HG02678 (cell line): Measurements from ENCODE around the gene SLC25A25.
A peak's percentile ranks its signal among the peaks of the same experiment; 100 is the strongest.
"Not testable (repeated sequence)": the region's sequence is repeated elsewhere in the genome, so short reads cannot be mapped to it uniquely, and the experiment has no call there.

Experiments
- ATAC-seq: cut with Tn5 transposase; IDR thresholded peaks from one replicate; pipeline ENCODE4 v1.9.1; 2021; ENCODE audit warnings: mild to moderate bottlenecking, moderate library complexity; ENCODE audit not compliant: unreplicated experiment

SLC25A25 gene

DNA sequence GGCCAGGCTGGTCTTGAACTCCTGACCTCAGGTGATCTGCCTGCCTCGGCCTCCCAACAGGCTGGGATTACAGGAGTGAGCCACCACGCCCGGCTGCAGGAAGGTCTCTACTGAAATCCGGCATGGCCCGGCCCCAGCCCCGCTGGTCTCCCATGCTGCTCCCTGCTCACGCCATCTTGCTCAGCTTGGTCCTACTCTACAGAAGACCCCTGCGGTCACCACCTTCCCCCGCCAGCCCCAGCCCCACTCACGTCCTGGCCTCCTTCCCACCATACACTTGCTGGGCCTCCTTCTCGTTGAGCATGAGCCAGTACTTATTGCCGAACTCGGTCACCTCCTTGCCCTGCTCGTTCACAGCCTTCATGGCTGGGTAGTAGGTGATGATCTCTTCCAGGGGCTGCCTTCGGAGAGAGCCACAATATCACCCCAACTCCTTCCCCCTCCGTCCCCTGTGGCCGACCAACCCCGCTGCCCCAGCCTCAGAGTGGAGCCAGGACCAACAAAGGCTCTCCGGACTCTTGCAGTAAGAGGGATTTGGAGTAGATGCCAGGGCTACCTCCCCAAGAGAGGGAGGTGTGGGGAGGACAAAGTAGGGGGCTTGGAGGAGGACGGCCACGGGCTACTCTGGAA is 55.5 kb downstream of the SLC25A25 start:
- ATAC-seq, result no peak

DNA sequence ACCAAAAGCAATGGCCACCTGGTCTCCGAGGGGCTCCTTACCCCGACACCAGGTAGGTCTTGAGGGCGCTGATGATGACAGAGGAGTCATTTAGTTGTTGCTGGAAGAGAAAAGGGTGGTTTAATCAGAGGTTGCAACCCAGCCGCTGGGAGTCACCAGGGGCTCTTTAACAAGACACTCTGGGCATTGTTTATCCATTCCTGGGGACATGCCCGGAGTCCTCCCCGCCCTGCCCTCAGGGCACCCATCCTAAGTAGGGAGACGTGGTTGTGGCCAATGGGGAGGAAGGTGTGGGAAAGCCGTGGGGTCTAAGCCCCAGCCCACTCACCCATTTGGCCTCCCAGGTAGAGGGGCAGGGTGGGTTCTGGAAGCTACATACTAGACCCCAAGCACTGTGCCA is 56.4 kb downstream of the SLC25A25 start:
- ATAC-seq, result no peak

DNA sequence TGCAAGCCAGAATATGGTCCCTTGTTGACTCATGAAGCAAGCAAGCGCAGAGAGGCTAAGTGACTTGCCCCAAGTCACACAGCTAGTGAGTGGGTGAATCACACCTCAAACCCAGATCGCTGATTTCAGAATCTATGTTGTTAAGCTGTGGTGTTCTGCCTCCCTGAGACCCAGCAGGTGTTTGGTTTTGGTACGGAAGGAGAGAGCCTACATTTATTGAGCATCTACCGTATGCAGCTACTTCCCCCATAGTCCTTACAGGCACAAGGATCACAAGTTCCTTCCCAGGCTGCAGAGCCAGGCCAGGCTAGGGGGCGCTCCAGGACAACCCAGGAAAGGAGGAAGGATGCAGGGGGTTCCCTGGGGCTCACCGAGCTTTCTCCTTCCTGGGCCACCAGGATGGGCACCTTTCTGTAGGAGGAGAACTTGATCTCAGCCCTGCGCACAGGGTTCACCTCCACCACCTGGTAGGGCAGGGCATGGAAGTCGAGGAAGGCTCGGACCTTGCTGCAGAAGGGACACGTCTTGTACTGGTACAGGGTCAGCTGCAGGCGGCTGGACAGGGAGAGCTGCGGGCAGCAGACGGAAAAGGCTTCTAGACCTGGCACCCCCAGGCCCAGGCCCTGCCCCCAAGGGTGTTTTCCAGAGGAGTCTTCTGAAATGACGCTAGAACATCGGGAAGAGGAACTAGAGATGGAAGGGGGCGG is 57.0 kb downstream of the SLC25A25 start:
- ATAC-seq, result no peak

DNA sequence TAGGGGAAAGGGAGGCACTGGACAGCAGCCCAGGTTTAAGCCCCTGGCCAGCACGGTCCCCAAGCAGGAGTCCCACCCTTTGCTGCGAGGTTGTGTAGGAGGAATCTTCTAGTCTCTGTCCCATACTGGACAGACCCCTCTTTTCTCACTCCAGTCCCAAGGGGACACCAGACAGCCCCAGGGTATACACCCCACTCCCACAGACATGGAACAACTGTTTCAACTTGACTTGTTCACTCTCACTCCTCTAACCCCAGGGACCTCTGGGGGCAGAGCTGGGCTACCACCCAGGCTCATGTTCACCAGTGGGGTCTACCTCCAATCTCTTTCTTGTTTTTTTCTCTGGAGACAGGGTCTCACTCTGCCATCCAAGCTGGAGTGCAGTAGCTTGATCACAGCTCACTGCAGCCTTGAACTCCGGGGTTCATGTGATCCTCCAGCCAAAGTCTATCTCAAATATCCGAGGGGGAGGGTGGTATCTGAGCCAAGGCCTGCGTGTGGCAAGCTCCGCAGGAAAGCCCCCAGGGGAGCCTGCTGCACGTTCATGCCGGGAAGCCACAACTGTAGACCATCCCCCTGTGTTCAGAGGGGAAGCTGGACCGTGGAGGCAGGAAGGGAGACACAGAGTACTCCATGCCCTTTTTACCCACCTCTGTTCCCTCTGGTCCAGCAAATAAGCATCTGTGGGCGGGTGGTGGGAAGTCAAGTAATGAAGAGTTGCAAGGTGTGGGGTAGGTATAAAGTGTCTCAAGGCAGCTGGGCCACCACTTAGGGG is 57.7 kb downstream of the SLC25A25 start:
- ATAC-seq, result no peak

DNA sequence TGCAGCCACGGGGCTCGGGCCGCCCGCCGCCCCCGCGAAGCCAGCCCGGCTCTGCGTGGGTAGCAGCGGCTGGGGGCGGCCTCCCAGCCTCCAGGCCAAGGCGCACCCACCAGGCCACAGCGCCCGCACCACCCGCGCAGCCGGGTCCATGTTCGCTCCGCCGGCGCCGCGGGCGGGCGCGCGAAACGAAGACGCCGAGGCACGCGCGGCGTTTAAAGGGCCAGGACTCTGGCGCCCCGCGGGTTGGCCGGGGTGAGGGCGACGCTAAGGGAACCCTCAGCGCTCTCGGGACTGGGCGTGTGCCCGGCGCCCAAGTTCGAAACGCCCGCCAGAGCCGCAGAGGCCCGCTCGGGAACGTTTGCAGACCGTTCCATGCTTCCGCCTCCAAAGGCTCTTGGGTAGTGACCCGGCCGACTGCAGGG is 59.5 kb downstream of the SLC25A25 start, which contains the start of gene PTGES2:
Gene PTGES2, minus strand, starts transcription at position 162 of the 422 bp plus-strand sequence. Its CDS starts 12 bp downstream, at position 150.
- ATAC-seq, result peak; percentile 66

DNA sequence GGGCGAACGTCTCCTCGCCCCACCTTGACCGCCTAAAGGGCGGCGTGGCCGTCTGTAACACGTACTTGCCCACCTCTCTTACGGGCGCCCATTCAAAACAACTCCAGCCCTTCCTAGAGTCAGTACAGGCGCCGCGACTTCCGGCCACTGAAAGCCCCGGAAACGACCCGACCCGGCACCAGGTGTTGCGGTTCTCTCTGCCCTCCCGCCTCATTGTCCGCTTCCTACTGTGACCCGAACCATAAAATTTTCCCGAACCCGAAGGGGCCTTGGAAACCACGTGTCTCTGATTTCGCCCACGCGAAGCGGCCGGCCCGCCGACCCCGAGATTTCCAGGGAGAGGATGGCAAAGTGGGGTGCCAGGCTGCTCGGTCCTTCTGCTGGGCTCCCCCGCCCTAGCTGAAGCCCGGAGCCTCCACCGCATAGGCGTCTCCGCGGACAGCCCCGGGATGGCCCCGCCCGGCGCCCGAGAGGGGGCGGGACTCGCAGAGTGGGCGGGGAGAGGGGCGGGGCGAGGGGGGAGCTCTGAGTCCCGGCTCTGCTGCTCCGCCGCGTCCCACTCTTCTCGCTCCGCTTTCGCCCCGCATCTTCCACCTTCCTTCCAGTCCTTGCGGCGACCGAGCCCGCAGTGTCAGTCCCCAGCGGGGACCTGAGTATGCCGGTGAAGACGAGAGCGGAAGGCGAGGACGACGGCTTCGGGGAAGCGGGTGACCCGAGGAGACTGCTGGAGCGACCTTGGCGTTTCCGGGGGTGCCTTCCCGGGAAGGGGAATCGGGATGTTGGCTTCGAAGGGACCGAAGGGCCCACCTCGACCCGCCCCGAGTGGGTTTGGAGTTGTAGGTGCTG is 60.2 kb downstream of the SLC25A25 start:
- ATAC-seq, result peak; percentile 67

DNA sequence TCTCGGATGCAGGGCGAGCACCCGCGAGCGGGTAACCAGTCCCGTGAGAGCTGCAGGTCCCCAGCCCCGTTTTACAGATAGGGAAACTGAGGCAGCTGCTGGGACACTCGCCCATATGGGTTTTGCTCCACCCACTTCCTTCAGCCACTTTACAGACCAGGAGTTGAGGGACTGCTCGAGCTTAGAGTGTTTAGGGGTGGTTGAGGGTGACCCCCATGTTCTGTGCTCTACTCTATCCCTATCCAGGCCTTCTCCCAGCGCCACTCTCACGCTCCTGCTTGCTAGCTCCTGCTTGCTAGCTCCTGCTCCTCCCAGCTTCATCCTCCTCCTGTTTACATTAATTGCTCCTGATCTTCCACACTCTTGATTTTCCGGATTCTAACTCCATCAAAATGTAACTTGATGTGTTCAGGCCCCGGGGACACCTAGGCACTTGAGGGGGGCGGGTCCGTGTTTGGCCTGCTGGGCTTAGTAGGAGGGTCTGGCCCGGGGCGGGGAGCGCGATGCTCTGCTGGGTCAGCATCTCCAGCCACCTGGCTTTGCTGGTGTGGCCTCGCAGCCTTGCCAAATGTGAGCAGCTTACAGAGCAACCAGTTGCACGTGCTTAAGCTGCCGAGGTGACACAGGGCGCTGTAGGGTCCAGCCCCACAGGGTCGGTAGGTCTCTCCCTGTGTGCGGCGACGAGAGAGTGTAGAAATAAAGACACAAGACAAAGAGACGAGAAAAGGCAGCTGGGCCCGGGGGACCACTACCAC is 61.0 kb downstream of the SLC25A25 start:
- no peak for ATAC-seq

DNA sequence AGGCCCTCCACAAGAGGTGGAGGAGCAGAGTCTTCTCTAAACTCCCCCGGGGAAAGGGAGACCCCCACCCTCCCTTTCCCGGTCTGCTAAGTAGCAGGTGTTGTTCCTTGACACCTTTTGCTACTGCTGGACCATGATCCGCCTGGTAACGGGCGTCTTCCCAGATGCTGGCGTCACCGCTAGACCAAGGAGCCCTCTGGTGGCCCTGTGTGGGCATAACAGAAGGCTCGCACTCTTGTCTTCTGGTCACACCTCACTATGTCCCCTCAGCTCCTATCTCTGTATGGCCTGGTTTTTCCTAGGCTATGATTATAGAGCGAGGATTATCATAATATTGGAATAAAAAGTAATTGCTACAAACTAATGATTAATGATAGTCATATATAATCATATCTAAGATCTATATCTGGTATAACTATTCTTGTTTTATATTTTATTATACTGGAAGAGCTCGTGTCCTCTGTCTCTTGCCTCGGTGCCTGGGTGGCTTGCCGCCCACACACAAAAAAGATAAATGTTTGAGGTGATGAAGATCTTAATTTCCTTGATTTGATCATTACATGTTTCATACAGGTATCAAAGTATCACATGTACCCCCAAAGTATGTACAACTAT is 62.1 kb downstream of the SLC25A25 start:
- not testable (repeated sequence) for ATAC-seq

DNA sequence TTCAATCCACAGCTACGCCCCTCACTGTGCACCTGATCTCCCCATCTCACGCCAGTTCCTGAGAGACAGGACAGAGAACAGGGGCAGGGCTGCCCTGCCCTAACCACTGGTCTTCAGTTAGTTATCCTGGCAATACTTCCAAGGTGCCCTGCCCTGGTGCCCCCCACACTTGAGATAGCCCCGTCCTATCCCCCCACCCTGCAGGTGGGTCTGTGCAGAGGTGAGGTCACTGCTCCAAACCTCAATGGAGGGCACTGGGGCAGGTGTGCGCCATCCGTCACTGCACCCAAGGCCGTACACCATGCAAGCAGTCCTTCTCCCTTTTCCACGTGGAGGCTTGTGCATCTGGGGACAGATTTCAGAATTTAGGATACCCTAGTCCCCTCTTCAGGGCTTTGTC is 62.6 kb downstream of the SLC25A25 start:
- ATAC-seq, result not testable (repeated sequence)

DNA sequence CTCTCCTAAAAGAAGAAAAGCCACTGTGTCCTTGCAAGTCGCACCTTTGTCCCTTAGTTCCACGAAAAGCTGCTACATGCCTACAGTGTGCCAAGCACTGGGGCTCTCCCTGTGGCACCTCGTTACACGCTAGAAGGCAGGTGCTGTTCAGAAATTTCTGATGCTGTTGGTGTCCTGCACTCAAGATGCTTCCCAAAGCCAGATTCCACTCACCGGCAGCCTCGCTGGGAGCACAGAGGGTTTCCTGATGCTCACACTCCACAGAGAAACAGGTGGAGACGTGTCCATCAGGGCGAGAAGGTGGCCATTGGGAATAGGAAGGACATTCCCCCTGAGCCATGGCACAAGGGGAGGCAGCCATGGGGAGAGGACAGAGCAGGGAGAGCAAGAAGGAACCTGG is 63.3 kb downstream of the SLC25A25 start:
- ATAC-seq, result not testable (repeated sequence)

DNA sequence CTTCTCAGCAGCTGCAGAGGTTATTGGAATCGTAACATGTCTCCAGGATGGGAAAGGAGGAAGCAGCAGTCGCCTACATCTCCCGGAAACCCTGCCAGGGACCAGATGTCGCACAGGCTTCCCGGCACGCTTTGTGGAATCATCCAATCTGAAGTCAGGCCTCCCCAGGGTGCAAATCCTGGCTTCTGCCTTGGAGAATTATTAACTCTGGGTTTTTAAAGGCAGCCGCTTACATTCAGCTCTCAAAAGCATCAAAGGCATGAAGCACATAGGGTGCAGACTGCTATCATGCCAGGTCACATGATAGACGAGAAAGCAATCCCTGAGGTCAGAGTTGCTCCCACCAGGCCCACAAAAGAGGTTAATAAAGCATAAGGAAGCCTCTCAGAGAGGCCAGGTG is 64.1 kb downstream of the SLC25A25 start:
- not testable (repeated sequence) for ATAC-seq

DNA sequence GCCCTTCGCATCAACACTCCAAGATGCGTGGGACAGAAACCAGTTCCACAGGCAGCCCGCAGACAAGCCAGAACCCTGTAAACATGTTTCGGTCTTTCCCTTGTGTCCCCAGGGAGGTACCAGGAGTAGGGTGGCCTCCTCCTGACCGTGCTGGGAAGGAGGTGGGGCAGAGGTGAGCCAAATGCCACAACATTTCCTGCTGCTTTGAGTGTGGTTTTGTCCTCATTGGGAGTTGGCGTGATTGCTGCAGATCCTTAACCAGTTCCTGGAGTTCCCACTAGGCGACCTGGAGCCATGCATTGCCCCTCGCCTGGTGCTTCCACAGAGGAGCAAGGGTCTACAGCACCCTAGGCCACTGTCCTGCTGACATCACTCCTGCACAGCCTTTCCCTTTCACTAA is 67.5 kb downstream of the SLC25A25 start:
- ATAC-seq, result not testable (repeated sequence)

DNA sequence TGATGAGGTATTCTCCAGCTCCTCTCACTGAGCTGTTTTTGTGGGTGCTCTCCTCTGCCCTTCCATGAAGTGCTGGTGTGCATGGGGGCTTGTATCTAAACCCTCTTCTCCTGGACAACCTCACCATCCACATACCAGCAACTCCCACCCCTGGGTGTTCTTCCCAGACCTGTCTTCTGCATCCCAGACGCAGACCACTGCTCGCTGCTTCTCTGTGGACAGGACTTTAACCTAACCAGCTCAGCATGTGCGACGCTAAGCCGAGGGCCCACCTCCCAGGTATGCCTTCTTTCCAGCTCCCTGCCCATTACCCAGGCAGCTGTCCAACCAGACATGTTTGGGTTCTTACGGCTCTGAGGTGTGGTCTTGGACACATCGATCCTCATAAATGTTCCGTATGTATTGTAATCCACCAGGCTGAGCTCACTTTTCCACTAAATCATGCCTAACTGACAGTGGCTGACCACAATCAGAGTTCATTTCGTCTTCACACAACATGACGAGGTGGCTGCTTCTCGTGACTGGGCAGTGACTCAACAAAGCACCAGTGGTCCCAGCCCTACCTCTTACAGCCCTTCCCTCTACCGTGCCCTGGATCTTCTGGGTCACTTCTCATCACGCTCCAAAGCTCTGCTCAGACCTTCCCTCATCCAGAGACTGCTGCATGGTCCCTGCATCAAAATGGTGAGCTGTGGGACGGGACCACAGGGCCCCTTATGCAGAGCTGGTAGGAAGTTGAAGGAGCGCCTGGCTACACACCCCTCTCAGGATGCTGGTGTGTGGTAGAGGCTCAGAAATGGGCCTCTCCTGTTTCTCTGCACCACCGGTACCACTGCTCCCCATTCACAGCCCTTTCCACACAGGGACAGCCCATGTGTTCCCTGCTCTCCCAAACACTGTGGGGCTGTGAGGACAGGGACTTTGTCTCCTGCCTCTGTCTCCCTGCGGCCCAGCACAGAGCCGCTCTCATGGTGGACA is 69.1 kb downstream of the SLC25A25 start:
- no peak for ATAC-seq

DNA sequence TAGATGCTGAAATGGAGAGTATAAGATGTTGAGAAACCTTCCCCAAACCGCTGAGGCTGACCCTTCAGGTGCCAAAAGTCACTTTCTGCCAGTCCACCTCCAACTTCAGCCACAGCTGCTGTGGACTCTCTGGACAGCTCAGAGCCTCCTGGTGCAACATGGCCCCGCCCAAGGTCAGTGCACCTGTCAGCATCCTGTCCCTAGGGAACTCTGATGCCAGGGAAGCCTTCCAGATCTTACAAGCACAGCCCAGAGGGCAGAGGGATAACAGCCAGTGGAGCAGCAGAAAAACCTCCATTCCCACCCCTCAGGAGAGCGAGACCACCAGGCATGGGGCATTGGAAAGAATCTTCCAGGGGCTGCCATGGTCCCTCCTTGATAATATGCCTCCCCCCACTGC is 70.0 kb downstream of the SLC25A25 start:
- no peak for ATAC-seq

DNA sequence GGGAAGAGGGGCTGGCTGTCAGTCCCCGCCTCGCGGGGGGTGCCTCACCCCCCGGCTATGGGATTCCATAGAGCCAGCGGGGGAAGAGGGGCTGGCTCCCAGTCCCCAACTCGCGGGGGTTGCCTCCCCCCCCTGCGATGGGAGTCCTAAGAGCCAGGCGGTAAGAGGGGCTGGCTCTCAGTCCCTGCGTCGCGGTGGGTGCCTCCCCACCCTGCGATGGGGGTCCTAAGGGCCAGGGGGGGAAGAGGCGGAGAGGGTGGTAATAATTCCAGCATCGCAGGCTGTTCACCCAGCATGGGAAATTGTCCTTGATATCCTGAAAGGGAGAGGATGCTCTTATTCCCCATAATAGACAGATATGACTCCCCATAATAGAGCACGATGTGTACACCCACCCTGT is 71.6 kb downstream of the SLC25A25 start:
- no peak for ATAC-seq

DNA sequence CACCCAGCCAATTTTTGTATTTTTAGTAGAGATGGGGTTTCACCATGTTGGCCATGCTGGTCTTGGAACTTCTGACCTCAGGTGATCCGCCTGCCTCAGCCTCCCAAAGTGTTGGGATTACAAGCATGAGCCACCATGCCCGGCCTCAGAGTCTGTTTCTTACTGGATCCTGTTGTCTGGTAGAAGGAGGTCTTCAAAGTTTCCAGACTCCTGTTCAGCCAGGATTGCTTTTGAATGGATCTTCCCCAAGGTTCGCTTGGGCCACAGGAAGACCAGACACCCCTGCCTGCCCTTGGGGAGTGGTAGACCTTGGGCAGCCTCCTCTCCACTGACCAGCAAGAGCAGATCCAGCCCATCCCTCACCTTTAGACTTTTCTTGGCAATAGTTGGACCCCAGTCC is 73.6 kb downstream of the SLC25A25 start:
- no peak for ATAC-seq

DNA sequence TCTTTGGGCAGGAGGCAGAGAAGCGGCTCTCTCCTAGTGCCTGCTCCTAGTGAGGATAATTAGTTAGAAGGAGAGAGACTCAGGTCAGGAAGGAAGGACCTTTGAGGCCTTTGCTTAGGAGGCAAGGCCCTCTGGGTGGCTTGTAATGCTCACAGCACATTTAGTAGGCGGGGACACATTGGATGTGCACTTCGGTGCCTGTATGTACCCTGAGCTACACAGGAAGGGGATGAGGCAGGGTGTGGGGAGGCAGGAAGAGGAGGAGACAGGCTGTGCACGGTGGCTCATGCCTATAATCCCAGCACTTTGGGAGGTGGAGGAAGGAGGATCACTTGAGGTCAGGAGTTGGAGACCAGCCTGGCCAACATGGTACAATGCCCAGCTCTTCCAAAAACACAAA is 74.0 kb downstream of the SLC25A25 start:
- no peak for ATAC-seq

DNA sequence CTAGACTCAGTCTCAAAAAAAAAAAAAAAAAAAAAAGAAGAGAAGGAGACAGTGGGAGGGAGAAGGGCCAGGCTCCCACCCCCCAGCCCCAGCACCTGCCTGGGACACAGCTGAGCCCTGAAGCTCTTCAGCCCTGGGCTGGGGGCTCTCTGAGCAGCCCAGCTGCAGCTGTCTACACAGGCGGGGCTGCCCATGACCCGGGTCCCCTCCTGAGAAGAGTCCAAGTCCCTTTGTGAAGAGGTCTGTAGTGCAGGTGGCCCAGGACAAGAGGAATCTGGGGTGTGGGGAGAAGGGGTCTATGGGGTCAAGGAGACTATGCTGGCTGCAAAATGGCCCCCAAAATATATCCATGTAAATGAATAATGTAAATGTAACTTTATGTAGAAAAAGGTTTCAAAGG is 74.6 kb downstream of the SLC25A25 start:
- ATAC-seq, result no peak
